ENCODE measurements around the gene GTF2F1. TPM values are rescaled to one million over a fixed set of nuclear protein-coding genes. Genes with fewer than 3 reads are reported as not detected.
A peak's percentile ranks its signal among the peaks of the same experiment; 100 is the strongest.

GTF2F1 gene
- 42.1 and 42.2 TPM in 2 replicates for total RNA-seq

DNA sequence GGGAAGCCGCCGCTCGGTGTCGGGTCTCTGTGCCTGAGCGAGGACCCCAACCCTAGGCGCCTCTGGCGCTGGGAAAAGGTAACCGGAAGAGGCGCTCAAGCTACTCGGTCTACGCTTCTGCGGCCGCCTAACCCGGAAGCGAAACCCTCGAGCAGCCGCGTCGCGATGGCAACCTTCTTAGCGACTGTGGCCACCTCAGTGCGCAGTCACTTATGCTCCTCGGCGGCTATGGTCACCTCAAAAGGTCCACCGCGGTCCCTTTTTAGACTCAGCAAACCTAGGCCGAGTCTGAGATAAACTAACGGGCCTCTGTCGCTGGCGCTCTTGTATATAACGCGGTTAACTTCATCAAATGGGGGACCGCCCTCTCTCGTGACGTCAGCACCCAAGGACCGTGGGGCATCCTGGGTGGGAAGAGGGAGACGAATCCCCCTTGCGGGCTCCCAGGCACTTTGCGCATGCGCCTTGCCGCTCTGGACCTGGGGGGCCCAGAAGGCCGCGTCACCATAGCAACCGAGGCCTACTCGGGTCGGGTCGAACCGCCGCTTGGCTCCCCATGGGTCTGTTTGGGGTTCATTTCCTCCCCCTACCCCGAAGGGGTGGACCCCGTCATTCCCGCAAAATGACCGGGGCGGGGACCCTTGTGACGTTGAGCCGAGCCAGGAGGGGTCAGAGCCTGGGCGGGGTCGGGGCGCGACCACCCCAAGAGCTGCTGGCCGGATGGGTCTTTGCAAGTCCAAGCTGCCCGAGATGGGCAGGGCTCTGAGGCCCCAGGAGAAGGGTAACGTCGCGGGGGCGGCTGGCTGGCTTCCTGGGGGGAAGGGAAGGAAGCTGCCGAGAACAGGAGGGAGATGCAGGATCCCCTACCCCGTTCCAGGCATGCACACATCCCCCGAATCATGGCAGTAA lies at the start of gene GTF2F1:
Gene GTF2F1 (minus strand): TSS at position 91 of the 909 bp plus-strand sequence. CDS start 169 bp downstream, outside the sequence.
- peak within 1 kb of the TSS; percentile 67 for H3K4me3 ChIP-seq (ENCODE audit: low read depth, low read length)
- TF ChIP-seq, protein P1, sequence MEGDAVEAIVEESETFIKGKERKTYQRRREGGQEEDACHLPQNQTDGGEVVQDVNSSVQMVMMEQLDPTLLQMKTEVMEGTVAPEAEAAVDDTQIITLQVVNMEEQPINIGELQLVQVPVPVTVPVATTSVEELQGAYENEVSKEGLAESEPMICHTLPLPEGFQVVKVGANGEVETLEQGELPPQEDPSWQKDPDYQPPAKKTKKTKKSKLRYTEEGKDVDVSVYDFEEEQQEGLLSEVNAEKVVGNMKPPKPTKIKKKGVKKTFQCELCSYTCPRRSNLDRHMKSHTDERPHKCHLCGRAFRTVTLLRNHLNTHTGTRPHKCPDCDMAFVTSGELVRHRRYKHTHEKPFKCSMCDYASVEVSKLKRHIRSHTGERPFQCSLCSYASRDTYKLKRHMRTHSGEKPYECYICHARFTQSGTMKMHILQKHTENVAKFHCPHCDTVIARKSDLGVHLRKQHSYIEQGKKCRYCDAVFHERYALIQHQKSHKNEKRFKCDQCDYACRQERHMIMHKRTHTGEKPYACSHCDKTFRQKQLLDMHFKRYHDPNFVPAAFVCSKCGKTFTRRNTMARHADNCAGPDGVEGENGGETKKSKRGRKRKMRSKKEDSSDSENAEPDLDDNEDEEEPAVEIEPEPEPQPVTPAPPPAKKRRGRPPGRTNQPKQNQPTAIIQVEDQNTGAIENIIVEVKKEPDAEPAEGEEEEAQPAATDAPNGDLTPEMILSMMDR (conservative IDR thresholded peaks at IDR 0.05; ENCODE audit: low read depth, low read length), result no peak

GRCh38 chr19:6442087-6442688 lies 49.2 kb upstream of the GTF2F1 start:
- no peak for DNase-seq (ENCODE audit: low read depth)
- TF ChIP-seq, protein P1 (conservative IDR thresholded peaks at IDR 0.05; ENCODE audit: low read depth, low read length), result no peak
- no peak overlapping the region for H3K4me3 ChIP-seq (ENCODE audit: low read depth, low read length)

More for the DNA sequence above, at the start of gene GTF2F1:
- DNase-seq (ENCODE audit: low read depth), result peak; percentile 62

- TF ChIP-seq, protein P1 (conservative IDR thresholded peaks at IDR 0.05; ENCODE audit: low read depth, low read length), result no peak
- no peak overlapping the region for H3K4me3 ChIP-seq (ENCODE audit: low read depth, low read length)
- DNase-seq (ENCODE audit: low read depth), result no peak
Measured at GRCh38 chr19:6440905-6441304, 47.9 kb upstream of the GTF2F1 start.

GRCh38 chr19:6439743-6440142 lies 46.8 kb upstream of the GTF2F1 start:
- no peak for DNase-seq (ENCODE audit: low read depth)
- TF ChIP-seq, protein P1 (conservative IDR thresholded peaks at IDR 0.05; ENCODE audit: low read depth, low read length), result no peak
- no peak overlapping the region for H3K4me3 ChIP-seq (ENCODE audit: low read depth, low read length)

GRCh38 chr19:6433663-6434062 lies 40.7 kb upstream of the GTF2F1 start, which contains the start of gene SLC25A41:
Gene SLC25A41, minus strand, starts transcription at chr19:6433763. Its CDS starts 70 bp downstream, at chr19:6433693.
- H3K4me3 ChIP-seq (ENCODE audit: low read depth, low read length), result no peak within 1 kb of the TSS
- DNase-seq (ENCODE audit: low read depth), result no peak
- TF ChIP-seq, protein P1 (conservative IDR thresholded peaks at IDR 0.05; ENCODE audit: low read depth, low read length), result no peak

- DNase-seq (ENCODE audit: low read depth), result no peak
- no peak overlapping the region for H3K4me3 ChIP-seq (ENCODE audit: low read depth, low read length)
- TF ChIP-seq, protein P1 (conservative IDR thresholded peaks at IDR 0.05; ENCODE audit: low read depth, low read length), result no peak
Measured at GRCh38 chr19:6433165-6433564, 40.2 kb upstream of the GTF2F1 start.

Measured in epithelial cell of proximal tubule (primary cell).